Neuronal stem cell (in vitro differentiated cells): ENCODE results near the gene ZBTB46.

Experiments
- DNase-seq: peaks from one replicate; pipeline ENCODE4 v3.0.0-alpha.2; 2013; ENCODE audit warnings: low spot score
- H2AFZ ChIP-seq: one replicate; pipeline ENCODE4 v1.6.1; 2013; ENCODE audit warnings: mild to moderate bottlenecking, low read length, inconsistent platforms
- H2AK5ac ChIP-seq: 2 replicates; pipeline ENCODE4 v1.6.1; 2013; ENCODE audit warnings: low read depth, mild to moderate bottlenecking, inconsistent platforms, low read length, moderate library complexity, mixed read lengths
- H2BK120ac ChIP-seq: 2 replicates; pipeline ENCODE4 v1.6.1; 2013; ENCODE audit warnings: low read depth, mild to moderate bottlenecking, inconsistent platforms, low read length, moderate library complexity, mixed read lengths
- H2BK12ac ChIP-seq: one replicate; pipeline ENCODE4 v1.6.1; 2013; ENCODE audit warnings: low read length, inconsistent platforms
- H2BK15ac ChIP-seq: 2 replicates; pipeline ENCODE4 v1.6.1; 2013; ENCODE audit warnings: mild to moderate bottlenecking, low read length, inconsistent platforms, mixed read lengths
- H2BK5ac ChIP-seq: one replicate; pipeline ENCODE4 v1.6.1; 2013; ENCODE audit warnings: inconsistent platforms, mild to moderate bottlenecking, low read length, moderate library complexity
- H3K14ac ChIP-seq: one replicate; pipeline ENCODE4 v1.6.1; 2013; ENCODE audit warnings: low read length, inconsistent platforms
- H3K18ac ChIP-seq: 2 replicates; pipeline ENCODE4 v1.6.1; 2013; ENCODE audit warnings: low read length, inconsistent platforms
- H3K23ac ChIP-seq: 2 replicates; pipeline ENCODE4 v1.6.1; 2013; ENCODE audit warnings: low read depth, mild to moderate bottlenecking, mixed read lengths, low read length, inconsistent platforms; ENCODE audit not compliant: poor library complexity
- H3K27ac ChIP-seq: replicated peaks from 3 replicates; pipeline ENCODE4 v1.5.1; 2013; ENCODE audit warnings: low read length, inconsistent platforms
- H3K27me3 ChIP-seq, 3 experiments: 2 replicates each; pipeline ENCODE4 v1.6.1; 2013; ENCODE audit warnings: low read length in 3 of 3, mild to moderate bottlenecking in 2 of 3, inconsistent platforms in 1 of 3, low read depth in 1 of 3, mixed read lengths in 1 of 3, moderate library complexity in 1 of 3; ENCODE audit not compliant: control insufficient read depth in 3 of 3, insufficient read depth in 3 of 3
- H3K36me3 ChIP-seq, 2 donors: replicated peaks in 1 of 2; 2 replicates each; pipeline ENCODE4 v1.6.1; 2013; ENCODE audit warnings: low read length in 2 of 2; ENCODE audit not compliant: control insufficient read depth in 2 of 2, insufficient read depth in 2 of 2
- H3K4ac ChIP-seq: 2 replicates; pipeline ENCODE4 v1.6.1; 2013; ENCODE audit warnings: inconsistent platforms, mild to moderate bottlenecking, low read length, moderate library complexity
- H3K4me1 ChIP-seq, 2 donors: 1 replicate in 1 of 2; 2 replicates in 1 of 2; pipeline ENCODE4 v1.6.1; 2013; ENCODE audit warnings: low read length in 2 of 2, low read depth in 1 of 2; ENCODE audit not compliant: control insufficient read depth in 2 of 2, insufficient read depth in 1 of 2
- H3K4me2 ChIP-seq: one replicate; pipeline ENCODE4 v1.6.1; 2013; ENCODE audit warnings: mild to moderate bottlenecking, low read length, inconsistent platforms; ENCODE audit not compliant: insufficient read depth, poor library complexity, severe bottlenecking
- H3K4me3 ChIP-seq, 2 donors: 2 replicates each; pipeline ENCODE4 v1.5.1; 2013; ENCODE audit warnings: low read length in 2 of 2, mild to moderate bottlenecking in 2 of 2, inconsistent platforms in 1 of 2, moderate library complexity in 1 of 2
- H3K79me1 ChIP-seq: one replicate; pipeline ENCODE4 v1.6.1; 2013; ENCODE audit warnings: low read depth, mild to moderate bottlenecking, inconsistent platforms, low read length, moderate library complexity
- H3K9ac ChIP-seq: one replicate; pipeline ENCODE4 v1.6.1; 2013; ENCODE audit warnings: mild to moderate bottlenecking, low read depth, low read length, inconsistent platforms; ENCODE audit not compliant: poor library complexity
- H3K9me3 ChIP-seq, 2 donors: replicated peaks in 1 of 2; 2 replicates each; pipeline versions ENCODE3 to v1.6.1; 2013; ENCODE audit warnings: low read length in 2 of 2, mild to moderate bottlenecking in 2 of 2, inconsistent platforms in 1 of 2, low read depth in 1 of 2, mixed read lengths in 1 of 2, moderate library complexity in 1 of 2; ENCODE audit not compliant: control insufficient read depth in 2 of 2, insufficient read depth in 1 of 2
- H4K8ac ChIP-seq: one replicate; pipeline ENCODE4 v1.6.1; 2013; ENCODE audit warnings: low read depth, mild to moderate bottlenecking, inconsistent platforms, low read length, moderate library complexity
- H4K91ac ChIP-seq: one replicate; pipeline ENCODE4 v1.6.1; 2013; ENCODE audit warnings: low read length, low read depth, mild to moderate bottlenecking, inconsistent platforms; ENCODE audit not compliant: poor library complexity
- WGBS, 2 donors: extraction: QIAGEN DNeasy Blood & Tissue Kit; methylation state at CpG; one replicate each; pipeline ENCODE4 v1.1.7; 2013; ENCODE audit warnings: missing lambda C conversion rate in 2 of 2, mixed read lengths in 1 of 2; ENCODE audit not compliant: insufficient read length in 2 of 2, insufficient replicate concordance in 1 of 2; ENCODE audit errors: extremely low coverage in 2 of 2; 5-methylcytosine and 5-hydroxymethylcytosine counted together

The ZBTB46 gene

GRCh38 chr20:63791497-63792156 is 39.4 kb downstream of the ZBTB46 start:
- H3K79me1 ChIP-seq, result peaks cover 17% of the 10 kb centered on the region
- no peak overlapping the region for H3K27ac ChIP-seq
- H2AK5ac ChIP-seq, result no peak overlapping the region
- no peak overlapping the region for H4K8ac ChIP-seq
- H4K91ac ChIP-seq, result no peak overlapping the region
- no peak overlapping the region for H3K23ac ChIP-seq
- no peak overlapping the region for H3K4me2 ChIP-seq
- H3K4me1 ChIP-seq, result peaks cover 0 to 3% of the 10 kb centered on the region in 2 donors
- H2BK5ac ChIP-seq, result peak overlapping the region; percentile 11
- no peak overlapping the region for H2BK120ac ChIP-seq
- peaks cover 12 to 39% of the 10 kb centered on the region in 2 donors for H3K36me3 ChIP-seq
- peak overlapping the region; percentile 9 for H3K9ac ChIP-seq
- peak overlapping the region; percentile 5 for H3K18ac ChIP-seq
- DNase-seq, result no peak
- no peak overlapping the region for H3K4me3 ChIP-seq
- H2AFZ ChIP-seq, result no peak overlapping the region
- no peaks in the 10 kb centered on the region for H3K27me3 ChIP-seq
- no peak overlapping the region for H3K4ac ChIP-seq
- H2BK15ac ChIP-seq, result no peak overlapping the region
- H2BK12ac ChIP-seq, result no peak overlapping the region
- no peaks in the 10 kb centered on the region for H3K9me3 ChIP-seq
- WGBS, 2 donors, result no CpG with 5 or more reads among the region's 23 CpGs
- no peak overlapping the region for H3K14ac ChIP-seq

DNA sequence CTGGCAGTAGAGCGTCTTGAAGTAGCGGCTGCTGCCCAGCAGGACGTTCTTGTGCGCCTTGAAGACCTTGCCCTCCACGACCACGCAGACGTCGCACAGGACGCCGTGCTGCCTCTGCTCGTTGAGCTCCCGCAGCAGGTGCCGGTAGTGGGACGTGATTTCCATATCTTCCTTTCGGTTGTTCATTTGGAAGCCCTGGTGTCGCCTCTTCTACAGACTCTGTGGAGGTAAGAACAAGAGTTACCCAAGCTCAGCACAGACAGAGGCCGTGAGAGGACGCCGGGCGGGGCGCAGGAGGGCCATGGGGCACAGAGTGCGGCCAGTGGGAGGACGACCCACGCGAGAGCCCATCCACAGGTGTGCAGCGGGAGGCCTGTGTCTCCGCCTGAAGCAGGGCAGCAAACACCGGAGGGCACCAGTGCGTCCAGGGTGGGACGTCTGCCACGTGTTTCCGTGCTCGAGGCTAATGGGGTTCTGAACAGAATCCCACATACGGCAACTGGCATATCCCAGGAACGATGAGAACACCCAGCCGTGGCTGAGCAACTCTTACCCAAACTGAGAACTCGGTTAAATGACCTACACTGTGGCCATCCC is 40.4 kb downstream of the ZBTB46 start:
- Histone ChIP-seq H2AK5ac (no peak overlapping the region), H2BK5ac (no peak overlapping the region), H2BK15ac (no peak overlapping the region), H3K14ac (no peak overlapping the region), H3K23ac (peak overlapping the region; percentile 83), H2BK120ac (no peak overlapping the region), H2AFZ (no peak overlapping the region), H3K9ac (peak overlapping the region; percentile 55), H3K27ac (no peak overlapping the region), H3K4me2 (no peak overlapping the region), H4K8ac (no peak overlapping the region), H2BK12ac (no peak overlapping the region), H3K36me3 (peaks cover 12 to 39% of the 10 kb centered on the region in 2 donors), H3K27me3 (no peaks in the 10 kb centered on the region), H3K4me1 (peaks cover 0 to 8% of the 10 kb centered on the region in 2 donors), H3K79me1 (peaks cover 20% of the 10 kb centered on the region), H3K4ac (no peak overlapping the region), H3K18ac (no peak overlapping the region), H3K4me3 (no peak overlapping the region), H4K91ac (no peak overlapping the region), H3K9me3 (no peaks in the 10 kb centered on the region)
- WGBS, 2 donors, result no CpG with 5 or more reads among the region's 37 CpGs
- no peak for DNase-seq

- H3K4me2 ChIP-seq, result no peak overlapping the region
- H2AK5ac ChIP-seq, result no peak overlapping the region
- peak overlapping the region; percentile 83 for H3K23ac ChIP-seq
- H3K79me1 ChIP-seq, result peaks cover 18% of the 10 kb centered on the region
- no peak overlapping the region for H3K18ac ChIP-seq
- H3K27ac ChIP-seq, result no peak overlapping the region
- DNase-seq, result no peak
- H2BK15ac ChIP-seq, result no peak overlapping the region
- no peak overlapping the region for H4K91ac ChIP-seq
- no peak overlapping the region for H2BK12ac ChIP-seq
- H3K14ac ChIP-seq, result no peak overlapping the region
- peaks cover 12 to 39% of the 10 kb centered on the region in 2 donors for H3K36me3 ChIP-seq
- H3K9me3 ChIP-seq, result no peaks in the 10 kb centered on the region
- peaks cover 0 to 11% of the 10 kb centered on the region in 2 donors for H3K4me1 ChIP-seq
- H2AFZ ChIP-seq, result no peak overlapping the region
- no peak overlapping the region for H3K4me3 ChIP-seq
- no peak overlapping the region for H4K8ac ChIP-seq
- H3K9ac ChIP-seq, result peak overlapping the region; percentile 55
- WGBS, 2 donors, result no CpG with 5 or more reads among the region's 57 CpGs
- no peak overlapping the region for H2BK5ac ChIP-seq
- no peak overlapping the region for H2BK120ac ChIP-seq
- no peaks in the 10 kb centered on the region for H3K27me3 ChIP-seq
- no peak overlapping the region for H3K4ac ChIP-seq
Observed at GRCh38 chr20:63789836-63790571, 41.1 kb downstream of the ZBTB46 start.

DNA sequence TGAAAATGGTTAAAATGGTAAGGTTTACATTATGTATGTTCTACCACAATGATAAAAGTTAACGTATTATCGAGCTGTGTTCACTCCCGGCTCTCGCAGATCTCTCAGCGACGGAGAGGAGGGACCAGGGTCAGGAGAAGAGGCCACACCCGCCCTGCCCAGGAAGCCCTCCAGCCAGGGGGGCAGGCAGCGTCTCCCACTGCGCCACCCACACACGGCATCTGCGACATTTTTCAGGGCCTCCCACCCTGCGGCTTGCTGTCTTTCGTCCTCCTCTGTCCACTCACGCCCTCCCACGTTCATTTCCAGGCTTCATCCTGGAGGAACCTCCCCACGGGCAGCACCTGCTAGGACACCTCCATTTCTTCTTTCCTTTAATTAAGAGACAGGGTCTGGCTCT is 43.3 kb downstream of the ZBTB46 start:
- no peak for DNase-seq
- Histone ChIP-seq H3K23ac (no peak overlapping the region), H2AFZ (no peak overlapping the region), H3K4me2 (no peak overlapping the region), H2BK120ac (no peak overlapping the region), H3K4ac (no peak overlapping the region), H3K36me3 (peaks cover 12 to 49% of the 10 kb centered on the region in 2 donors), H4K8ac (no peak overlapping the region), H3K4me1 (peaks cover 0 to 11% of the 10 kb centered on the region in 2 donors), H2BK12ac (peak overlapping the region; percentile 22), H3K9ac (no peak overlapping the region), H3K79me1 (peaks cover 15% of the 10 kb centered on the region), H2BK5ac (no peak overlapping the region), H3K18ac (no peak overlapping the region), H3K14ac (no peak overlapping the region), H4K91ac (no peak overlapping the region), H3K4me3 (no peak overlapping the region), H3K27ac (no peak overlapping the region), H3K9me3 (no peaks in the 10 kb centered on the region), H2BK15ac (no peak overlapping the region), H3K27me3 (no peaks in the 10 kb centered on the region), H2AK5ac (no peak overlapping the region)
- no CpG with 5 or more reads among the region's 16 CpGs for WGBS, 2 donors
